ENCODE measurements around the gene RCC1. TPM values are rescaled to one million over a fixed set of nuclear protein-coding genes. Genes with fewer than 3 reads are reported as not detected.
A peak's percentile ranks its signal among the peaks of the same experiment; 100 is the strongest.
"Not testable (repeated sequence)": the region's sequence is repeated elsewhere in the genome, so short reads cannot be mapped to it uniquely, and the experiment has no call there.

Gene RCC1
- total RNA-seq, 1 donor from 2014 or later, result 52.4 TPM

DNA sequence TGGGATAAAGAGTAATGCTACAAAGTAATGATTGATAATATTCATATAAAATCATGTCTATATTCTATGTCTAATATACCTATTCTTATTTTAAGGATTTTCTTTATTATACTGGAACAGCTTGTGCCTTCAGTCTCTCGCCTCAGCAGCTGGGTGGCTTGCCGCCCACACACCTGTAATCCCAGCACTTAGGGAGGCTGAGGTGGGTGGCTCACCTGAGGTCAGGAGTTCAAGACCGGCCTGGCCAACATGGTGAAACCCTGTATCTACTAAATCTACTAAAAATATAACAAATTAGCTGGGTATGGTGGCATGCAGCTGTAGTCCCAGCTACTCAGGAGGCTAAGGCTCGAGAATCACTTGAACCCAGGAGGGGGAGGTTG, 39.4 kb downstream of the RCC1 start:
- no peak for DNase-seq (ENCODE audit: low read depth in 2 of 2)

DNA sequence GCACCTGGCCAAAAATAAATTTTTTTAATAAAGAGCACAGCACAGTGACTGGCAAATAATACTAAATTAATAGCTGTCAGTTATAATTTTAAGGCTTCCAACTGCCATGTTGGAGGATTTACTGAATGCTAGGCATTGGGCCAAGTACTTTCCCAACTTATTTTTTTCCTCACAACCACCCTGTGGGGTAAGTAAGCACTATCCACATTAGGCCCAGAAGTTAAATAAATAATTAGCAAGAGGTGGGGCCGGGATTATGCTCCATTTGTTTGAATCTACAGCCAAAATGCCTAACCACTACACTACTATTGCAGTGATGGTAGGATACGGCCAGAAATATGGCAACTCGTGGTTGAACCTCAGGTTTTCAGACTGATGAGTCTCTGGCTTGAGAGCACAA, 42.5 kb downstream of the RCC1 start:
- no peak for DNase-seq (ENCODE audit: low read depth in 2 of 2)

DNA sequence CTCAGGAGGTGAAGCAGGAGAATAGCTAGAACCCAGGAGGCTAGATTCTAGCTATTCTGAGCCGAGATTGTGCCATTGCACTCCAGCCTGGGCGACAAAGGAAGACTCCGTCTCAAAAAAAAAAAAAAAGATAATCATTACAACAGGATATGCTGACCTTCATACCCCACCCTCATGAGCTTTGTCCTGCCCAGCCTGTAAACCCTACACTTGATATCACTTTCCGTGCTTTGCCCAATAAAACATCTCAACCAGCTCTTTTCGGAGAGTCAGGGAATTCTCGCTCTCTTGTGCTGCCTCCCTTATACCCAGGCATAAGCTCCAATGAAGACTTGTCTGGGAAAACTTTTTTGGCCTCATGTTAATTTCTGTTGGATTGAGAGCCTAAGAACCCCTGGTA, 45.5 kb downstream of the RCC1 start:
- DNase-seq (ENCODE audit: low read depth in 2 of 2), result no peak

DNA sequence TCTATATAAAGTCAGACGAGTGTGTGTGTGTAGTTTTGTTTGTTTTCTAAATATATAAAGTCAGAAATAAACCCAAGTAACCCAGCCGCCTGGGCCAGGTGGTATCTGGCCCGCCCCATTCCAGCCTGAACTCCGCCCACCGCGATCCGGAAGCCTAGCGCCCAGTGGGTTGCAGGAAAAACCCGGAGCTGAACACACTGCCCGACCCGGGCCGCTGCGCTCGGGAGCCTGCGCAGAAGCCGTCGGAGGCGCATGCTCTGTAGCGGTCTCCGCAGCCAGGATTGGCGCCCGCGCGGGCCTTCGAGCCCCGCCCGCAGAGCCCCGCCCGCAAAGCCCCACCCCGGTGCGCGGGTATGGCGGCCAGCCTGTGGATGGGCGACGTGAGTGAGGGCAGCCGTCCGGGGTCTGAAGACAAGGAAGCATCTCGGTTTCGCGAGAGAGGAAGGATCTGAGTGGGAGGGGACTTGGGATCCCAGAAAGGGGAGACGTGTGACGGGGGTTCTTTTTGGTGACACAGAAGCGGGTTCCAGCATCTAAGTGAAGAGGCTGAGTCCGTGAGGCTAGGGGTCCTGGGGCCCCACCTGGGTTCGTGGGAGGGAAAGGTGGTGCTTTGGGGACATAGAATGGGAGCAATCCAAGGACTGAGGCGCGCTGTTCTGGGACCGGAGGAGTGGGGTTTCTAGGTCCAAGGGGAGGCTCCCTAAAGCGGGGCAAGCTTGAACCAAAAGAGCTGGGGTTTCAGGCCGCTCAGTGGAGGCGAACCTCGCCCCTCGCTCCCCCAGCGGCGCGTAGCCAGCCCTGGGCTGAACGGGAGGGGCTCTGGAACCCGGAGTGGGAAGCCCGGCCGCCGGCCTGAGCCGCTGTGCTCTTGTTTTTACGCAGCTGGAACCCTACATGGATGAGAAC, 47.2 kb downstream of the RCC1 start, which contains the start of gene TRNAU1AP:
TRNAU1AP (plus strand) TSS at position 328 of the 906 bp plus-strand sequence; CDS start at position 354, 26 bp downstream.
- peak; percentile 92 to 97 for DNase-seq (ENCODE audit: low read depth in 2 of 2)

DNA sequence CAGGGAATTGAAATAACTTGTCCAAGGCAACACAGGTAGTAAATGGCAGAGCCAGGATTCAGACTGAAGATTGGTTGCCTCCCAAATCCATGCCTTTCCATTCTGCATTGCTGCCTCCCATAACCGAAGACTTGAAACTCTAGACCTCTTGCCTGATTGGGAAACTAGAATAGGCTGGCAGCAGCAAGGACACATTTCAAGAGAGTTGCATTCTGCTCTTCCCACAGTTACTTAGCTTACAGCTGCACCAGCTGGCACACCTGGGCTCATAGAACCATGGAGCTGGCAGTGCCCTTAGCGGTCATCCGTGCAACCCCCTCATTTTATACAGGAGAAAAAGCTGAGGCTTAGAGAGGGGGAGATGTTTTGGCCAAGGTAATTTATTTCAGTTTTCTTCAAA, 55.0 kb downstream of the RCC1 start:
- DNase-seq (ENCODE audit: low read depth in 2 of 2), result no peak

DNA sequence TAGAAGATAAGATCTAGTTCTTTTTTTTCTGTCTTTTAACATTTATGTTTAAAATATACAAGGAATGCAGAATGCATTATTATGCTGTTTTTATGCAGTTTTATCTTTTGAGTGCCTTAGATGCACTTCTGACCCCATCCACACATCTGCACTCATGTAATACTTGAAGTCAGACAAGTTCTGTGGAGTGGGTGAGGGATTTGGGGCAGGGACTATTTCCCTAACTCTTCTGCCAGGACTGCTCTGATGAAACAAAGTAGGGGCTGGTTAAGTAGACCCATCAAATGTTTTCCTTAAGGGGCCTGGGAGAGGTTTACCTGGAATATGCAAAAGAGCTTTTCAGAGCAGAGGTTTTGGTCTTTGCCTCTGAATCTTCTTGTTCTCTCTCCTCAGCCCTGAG, 58.5 kb downstream of the RCC1 start:
- DNase-seq (ENCODE audit: low read depth in 2 of 2), result no peak

DNA sequence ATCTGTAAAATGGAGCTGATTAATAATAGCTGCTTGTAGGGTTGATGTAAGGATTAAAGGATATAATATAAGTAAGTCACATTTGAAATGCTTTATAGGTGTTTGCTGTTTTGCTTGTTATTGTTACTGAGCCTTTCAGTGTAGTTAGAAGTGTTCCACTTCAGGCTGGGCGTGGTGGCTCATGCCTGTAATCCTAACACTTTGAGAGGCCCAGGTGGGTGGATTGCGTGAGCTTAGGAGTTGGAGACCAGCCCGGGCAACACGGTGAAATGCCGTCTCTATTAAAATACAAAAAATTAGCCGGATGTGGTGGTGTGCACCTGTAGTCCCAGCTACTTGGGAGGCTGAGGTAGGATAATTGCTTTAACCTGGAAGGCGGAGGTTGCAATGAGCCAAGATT, 59.2 kb downstream of the RCC1 start:
- no peak for DNase-seq (ENCODE audit: low read depth in 2 of 2)

DNA sequence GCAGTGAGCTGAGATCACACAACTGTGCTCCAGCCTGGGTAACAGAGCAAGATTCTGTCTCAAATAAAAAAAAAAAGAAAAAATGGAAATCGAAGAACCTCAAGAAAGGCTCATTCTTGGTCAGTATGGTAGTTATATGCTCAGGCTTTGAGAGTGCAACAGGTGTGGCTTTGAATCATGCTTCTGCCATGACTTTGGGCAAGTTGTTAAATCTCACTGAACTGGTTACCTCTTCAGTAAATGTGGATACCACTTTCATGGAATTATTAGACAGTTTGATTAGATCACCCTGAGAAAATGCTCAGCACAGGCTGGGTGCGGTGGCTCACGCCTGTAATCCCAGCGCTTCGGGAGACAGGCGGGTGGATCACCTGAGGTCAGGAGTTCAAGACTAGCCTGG, 59.9 kb downstream of the RCC1 start:
- no peak for DNase-seq (ENCODE audit: low read depth in 2 of 2)

DNA sequence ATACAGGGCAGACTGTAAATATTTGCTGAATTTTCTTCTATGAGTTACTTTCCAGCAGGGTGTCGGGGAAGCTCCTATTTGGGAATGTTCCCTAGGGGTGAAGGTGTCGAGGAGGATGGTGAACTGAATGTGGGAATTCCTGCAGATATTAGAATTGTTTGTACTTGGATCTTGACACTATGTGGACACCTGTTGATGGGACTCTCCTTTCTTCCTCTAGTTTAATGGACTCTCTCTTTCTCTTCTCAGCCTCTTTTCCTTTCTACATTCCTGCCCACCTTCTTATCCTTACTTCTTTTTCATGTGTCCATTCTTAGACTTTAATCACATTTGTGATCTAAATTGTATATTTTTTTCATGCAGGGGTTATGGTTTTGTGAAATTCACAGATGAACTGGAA, 61.1 kb downstream of the RCC1 start:
- no peak for DNase-seq (ENCODE audit: low read depth in 2 of 2)

DNA sequence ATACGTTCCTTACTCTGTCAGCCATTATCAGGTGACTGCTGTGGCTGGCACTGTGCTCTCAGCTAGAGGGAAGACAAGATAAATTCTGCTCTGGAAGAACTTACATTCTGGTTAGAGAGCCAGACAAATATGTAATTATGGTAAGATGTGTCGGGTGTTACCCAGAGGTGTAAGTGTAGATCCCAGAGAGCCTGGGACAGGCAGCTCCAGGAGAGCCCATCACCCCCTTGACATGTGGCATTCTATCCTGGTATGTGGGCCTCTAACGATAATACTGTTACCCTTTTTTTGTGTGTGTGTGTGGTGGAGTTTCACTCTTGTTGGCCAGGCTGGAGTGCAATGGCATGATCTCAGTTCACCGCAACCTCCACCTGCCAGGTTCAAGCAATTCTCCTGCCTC, 66.1 kb downstream of the RCC1 start:
- DNase-seq (ENCODE audit: low read depth in 2 of 2), result no peak

DNA sequence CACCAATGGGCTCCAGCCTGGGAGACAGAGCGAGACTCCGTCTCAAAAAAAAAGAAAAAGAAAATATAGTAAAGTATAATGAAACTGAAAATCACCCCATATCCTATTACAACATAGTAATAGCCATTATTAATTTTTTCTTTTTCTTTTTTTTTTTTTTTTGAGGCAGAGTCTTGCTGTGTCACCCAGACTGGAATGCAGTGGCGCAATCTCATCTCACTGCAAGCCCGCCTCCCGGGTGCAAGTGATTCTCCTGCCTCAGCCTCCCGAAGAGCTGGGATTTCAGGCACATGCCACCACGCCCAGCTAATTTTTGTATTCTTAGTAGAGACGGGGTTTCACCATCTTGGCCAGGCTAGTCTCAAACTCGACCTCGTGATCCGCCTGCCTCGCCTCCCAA, 67.0 kb downstream of the RCC1 start:
- DNase-seq (ENCODE audit: low read depth in 2 of 2), result not testable (repeated sequence)

DNA sequence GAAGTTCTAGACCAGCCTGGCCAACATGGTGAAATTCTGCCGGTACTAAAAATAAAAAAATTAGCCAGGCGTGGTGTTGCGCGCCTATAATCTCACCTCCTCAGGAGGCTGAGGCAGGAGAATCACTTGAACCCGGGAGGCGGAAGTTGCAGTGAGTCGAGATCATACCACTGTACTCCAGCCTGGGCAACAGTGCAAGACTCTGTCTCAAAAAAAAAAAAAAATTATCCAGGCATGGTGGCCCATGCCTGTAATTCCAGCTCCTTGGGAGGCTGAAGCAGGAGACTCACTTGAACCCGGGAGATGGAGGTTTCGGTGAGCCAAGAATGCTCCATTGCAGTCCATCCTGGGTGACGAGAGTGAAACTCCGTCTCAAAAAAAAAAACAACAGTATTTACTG, 67.7 kb downstream of the RCC1 start:
- no peak for DNase-seq (ENCODE audit: low read depth in 2 of 2)

DNA sequence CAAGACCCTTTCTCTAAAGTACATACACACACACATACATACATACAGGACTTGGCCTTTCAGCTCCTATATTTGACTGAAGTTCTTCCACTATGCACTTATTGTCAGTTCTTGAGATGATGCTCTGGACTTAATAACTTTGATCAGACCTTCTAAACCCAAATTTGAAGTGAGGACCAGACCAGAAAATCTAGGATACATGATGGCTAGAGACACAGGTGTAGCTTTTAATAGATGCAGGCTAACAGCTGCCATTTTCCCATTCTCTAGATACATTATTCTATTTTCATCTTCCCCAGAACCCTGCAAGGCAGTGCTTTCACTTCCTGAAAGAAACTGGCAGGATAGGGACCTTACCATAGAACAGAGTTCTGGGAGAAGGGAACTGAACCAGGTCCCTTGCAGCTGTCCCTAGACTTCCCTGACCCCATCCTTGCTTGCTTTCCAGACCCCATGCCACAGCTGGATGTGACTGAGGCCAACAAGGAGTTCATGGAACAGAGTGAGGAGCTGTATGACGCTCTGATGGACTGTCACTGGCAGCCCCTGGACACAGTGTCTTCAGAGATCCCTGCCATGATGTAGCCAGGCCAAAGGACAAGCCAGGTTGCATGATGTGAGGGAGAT, 71.3 kb downstream of the RCC1 start:
- no peak for DNase-seq (ENCODE audit: low read depth in 2 of 2)

DNA sequence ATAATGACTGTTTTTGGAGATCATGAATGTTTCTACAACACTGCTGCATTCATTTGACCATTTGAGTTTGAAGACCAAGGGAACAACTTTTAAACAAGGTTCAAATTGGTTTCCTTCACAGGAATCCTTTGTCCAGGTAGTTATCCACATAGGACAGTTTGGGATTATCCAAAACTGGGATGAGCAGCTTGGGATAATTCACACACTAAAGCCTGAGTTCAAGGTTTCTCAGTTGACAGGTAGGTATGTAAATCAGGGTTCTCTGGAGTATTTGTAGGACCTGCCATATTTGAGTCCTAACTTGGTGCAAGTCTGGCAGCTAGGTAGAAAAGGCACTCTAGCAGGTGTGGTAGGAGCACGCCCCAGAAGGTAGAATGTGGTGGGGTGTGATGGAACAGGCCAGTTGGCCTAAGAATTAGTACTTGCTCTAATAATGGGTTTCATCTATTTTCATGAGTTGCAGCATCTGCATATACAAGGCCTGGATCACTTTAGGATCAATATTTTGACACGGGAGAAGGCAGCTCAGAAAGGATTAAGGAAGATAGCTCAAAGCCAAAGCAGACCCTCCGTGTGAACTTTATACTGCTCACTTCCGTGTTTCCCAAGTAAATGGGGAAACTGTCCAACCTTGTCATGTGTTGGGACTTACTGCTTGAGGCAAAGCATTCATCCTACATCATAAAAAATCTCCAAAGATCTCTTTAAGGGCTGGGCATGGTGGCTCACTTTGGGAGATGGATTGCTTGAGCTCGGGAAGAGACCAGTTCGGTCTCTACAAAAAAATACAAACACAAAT, 72.1 kb downstream of the RCC1 start:
- no peak for DNase-seq (ENCODE audit: low read depth in 2 of 2)

DNA sequence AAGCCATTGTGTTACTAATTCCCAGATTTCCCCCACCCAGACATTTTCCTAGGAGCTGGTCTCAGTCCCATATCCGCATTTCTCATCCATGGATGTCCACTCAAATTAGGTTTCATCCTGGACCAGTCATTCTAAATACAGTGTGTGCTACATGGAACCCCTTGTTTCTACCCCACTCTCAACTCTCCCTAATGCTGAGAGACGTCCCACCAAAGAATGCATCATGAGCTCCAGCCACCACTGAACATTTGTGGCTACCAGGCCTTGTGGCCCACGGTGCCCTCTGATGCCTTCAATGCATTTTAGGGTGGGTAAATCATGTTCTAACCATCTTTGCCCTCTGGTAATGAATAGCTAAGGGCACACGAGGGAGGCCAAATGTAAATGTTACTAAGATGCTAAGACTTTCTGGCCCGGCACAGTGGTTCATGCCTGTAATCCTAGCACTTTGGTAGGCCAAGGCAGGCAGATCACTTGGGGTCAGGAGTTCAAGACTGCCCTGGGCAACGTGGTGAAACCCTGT, 72.9 kb downstream of the RCC1 start:
- DNase-seq (ENCODE audit: low read depth in 2 of 2), result no peak

DNA sequence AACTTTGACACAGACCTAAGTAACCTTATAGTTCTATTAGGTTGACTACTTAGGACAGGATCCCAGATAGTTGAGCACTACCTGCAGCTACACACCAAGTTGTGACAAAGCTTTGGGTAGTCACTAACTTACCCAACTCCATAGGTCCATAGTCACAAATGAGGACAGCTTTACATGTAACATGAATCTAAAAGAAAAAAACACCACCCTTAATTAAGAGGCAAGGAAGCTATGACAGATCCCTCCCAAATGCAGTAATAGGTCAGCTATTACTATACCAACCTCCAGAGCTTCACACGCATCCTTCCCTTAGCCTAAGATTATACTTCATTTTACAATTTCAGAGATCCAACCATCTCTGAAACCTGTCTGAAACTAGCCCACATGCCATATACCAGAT, 73.6 kb downstream of the RCC1 start:
- no peak for DNase-seq (ENCODE audit: low read depth in 2 of 2)

DNA sequence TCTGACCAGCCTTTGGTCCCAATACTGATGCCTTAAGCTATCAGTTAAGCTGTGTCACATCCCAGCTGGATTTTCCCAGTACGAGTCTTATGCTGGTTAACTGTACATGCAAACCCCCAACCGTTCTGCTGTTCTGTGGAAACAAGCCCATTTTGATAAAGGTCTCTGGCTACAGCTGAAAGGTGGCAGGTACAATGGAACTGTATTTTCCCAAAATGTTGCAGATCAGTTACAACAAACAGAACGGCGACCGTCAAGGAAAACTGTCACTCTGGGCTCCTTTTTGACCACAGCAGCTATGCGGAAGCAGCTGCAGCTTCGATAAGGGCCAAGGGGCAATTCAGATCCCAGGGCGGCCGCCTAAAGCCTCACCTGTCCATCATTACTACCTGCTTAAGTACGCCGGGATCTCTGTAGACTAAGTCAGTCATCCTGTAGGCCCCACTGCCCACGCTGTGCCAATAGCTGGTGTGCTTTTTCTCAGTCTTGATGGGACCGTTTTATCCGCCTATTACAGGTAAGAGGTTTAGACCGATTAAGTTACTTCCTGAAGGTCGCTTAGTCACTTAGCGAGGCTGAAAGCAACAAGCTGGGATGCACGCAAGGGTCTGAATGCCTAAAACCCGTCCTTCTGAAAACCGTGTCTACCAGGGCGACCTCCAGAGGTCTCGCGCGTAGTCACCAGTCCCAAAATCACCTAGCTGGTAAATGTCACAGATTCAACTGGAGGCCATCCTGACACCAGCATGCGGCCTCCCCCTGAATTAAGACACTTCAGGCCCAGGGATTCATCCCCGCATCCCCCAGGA, 75.1 kb downstream of the RCC1 start:
- DNase-seq (ENCODE audit: low read depth in 2 of 2), result peak in 1 of 2 donors; percentile 61

DNA sequence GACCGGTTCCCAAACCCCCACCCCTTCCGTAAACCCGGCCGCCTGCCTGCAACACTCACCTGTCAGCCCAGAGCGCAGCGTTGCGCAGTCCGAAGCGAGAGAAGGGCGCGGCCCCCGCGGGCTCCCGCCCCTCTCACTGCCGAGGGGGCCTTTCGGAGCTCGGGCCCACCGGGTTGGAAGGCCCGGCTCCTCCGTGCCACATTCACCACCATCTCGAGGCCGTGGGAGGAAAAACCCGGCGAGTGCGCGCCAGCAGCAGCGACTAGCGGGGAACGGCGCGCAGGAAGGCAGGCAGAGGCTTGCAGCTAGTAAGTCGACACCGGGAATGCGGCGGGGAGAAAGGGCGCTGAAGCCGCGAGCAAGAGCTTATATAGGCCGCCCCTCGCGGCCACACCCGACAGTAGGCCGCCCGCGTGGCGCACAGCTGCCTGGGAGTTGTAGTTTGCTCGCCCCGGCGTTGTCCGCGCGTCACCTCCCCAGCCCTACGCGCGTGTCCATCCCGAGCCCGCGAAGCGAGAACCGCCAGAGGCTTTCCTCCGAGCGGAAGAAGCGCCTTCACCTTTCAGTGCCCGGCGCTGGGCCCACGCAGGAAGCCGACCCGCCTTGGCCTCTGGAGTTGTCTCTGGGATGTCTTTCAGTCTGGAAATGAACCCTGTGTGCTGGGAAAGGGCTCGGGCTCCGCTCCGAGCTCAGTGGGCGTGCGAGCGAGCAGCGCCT, 75.8 kb downstream of the RCC1 start:
- DNase-seq (ENCODE audit: low read depth in 2 of 2), result peak; percentile 88 to 96

DNA sequence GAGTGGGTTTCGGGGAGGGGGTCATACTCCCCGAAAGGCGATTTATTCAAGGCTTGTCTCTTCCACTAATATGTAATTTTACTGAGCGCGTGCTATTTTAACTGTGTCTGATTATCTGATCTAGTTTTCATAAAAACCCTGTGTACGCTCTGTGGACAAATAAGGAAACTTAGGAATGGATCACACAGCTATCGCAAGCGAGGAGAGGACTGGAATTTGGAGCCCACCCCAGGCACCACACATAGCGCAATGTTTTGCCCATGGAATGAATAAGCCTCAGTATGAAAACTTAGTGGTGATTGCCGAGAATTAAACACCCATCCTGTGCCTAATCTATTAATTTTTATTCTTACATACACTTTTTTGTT, 76.4 kb downstream of the RCC1 start:
- DNase-seq (ENCODE audit: low read depth in 2 of 2), result peak in 1 of 2 donors; percentile 21

DNA sequence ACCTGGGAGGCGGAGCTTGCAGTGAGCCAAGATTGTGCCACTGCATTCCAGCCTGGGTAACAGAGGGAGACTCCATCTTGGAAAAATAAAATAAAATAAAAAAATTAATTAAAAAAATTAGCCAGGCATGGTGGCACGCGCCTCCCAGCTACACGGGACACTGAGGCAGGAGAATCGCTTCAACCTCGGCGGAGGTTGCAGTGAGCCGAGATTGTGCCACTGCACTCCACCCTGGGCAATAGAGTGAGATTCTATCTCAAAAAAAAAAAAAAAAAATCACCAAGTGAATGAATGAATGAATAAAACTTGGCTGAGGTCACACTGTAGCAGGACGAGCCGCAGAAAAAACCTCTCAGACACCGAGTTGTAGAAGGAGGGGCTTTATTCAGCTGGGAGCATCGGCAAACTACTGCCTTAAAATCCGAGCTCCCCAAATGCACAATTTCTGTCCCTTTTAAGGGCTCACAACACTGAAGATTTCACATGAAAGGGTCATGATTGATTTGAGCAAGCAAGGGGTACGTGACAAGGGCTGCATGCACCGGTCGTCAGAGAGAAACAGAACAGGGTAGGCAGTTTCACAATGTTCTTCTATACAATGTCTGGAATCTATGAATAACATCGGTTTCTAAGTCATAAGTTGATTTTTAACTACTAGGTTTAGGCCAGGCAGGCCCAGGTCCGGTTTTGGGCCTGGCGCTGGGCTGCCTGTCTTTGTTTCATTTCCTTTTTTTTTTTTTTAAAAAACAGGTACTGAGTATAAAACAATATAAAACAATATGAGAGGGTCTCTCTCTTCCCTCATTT, 80.9 kb downstream of the RCC1 start:
- DNase-seq (ENCODE audit: low read depth in 2 of 2), result not testable (repeated sequence)
